ENCODE data around the gene SYNCRIP. TPM values are rescaled to one million over a fixed set of nuclear protein-coding genes. Genes with fewer than 3 reads are reported as not detected.

SYNCRIP gene
- total RNA-seq, 1 experiment from 2014 or later = 145 TPM

DNA sequence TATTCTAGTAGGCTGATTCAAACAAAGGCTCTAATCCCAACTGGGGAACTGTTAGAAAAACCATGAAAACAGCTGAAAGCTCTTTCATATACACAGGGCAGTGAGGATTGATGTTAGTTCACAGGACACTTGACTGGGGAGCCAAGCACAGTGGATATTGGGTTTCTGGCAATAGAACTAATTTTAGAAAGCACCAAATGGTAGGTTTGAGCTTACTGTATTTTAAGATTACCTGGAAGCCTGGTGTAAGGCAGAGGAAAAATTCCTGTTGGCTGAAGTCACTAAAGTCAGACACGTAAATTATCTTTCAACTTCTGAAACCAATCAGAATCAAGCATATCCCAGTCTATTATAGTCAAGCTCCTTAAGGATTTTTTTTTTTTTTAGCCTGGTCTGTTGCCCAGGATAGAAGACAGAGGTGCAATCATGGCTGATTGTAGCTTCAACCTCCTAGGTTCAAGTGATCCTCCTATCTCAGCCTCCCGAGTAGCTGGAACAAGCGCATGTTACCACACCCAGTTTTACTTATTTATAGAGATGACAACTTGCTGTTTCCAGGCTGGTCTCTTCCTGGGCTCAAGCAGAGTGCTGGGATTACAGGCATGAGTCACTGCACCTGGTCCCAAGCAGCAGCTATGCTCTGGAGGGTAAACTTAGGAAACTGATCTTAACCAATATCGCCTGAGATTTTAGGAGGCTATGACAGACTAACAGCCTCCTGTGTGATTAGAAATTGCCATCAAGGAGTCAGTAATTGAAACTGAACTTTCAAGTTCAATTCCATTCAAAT is 32.5 kb upstream of the SYNCRIP start:
- ChIA-PET POLR2A (interaction anchor here (0.6 to 1.1 kb wide), 3 partner anchors 25 to 35 kb away, joined by 3 to 10 read pairs (median 3); partner anchors contain the start of gene SYNCRIP), CTCF (no interaction called here)
- no peak overlapping the region for H3K27ac Mint-ChIP-seq (ENCODE audit: unreplicated experiment)
- peaks cover 75% of the 10 kb centered on the region for H3K36me3 Mint-ChIP-seq (ENCODE audit: insufficient read depth, unreplicated experiment)
- Histone ChIP-seq H3K4me3 (ENCODE audit: low read depth, low read length) (no peak overlapping the region), H3K4me1 (no peaks in the 10 kb centered on the region), H3K36me3 (ENCODE audit: control insufficient read depth, insufficient read depth, low read length) (peaks cover 2% of the 10 kb centered on the region; the same call in 1 of the 2 replicates), H3K9me3 (no peaks in the 10 kb centered on the region), H3K27me3 (replicated peaks; ENCODE audit: control insufficient read depth, insufficient read depth, low read length) (no peaks in the 10 kb centered on the region)
- no peak for DNase-seq
- H3K9me3 Mint-ChIP-seq (ENCODE audit: unreplicated experiment) = no peaks in the 10 kb centered on the region
- no peak overlapping the region for H3K4me3 Mint-ChIP-seq (ENCODE audit: unreplicated experiment)
- TF ChIP-seq, protein P1, sequence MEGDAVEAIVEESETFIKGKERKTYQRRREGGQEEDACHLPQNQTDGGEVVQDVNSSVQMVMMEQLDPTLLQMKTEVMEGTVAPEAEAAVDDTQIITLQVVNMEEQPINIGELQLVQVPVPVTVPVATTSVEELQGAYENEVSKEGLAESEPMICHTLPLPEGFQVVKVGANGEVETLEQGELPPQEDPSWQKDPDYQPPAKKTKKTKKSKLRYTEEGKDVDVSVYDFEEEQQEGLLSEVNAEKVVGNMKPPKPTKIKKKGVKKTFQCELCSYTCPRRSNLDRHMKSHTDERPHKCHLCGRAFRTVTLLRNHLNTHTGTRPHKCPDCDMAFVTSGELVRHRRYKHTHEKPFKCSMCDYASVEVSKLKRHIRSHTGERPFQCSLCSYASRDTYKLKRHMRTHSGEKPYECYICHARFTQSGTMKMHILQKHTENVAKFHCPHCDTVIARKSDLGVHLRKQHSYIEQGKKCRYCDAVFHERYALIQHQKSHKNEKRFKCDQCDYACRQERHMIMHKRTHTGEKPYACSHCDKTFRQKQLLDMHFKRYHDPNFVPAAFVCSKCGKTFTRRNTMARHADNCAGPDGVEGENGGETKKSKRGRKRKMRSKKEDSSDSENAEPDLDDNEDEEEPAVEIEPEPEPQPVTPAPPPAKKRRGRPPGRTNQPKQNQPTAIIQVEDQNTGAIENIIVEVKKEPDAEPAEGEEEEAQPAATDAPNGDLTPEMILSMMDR (IDR thresholded peaks at IDR 0.05; ENCODE audit: insufficient read depth in 1 of 2, low read depth in 1 of 2, low read length in 1 of 2, severe bottlenecking in 1 of 2, unreplicated experiment in 1 of 2) = no peak
- no TSS peak for BruUV-seq (replicated peaks)
- H3K4me1 Mint-ChIP-seq (ENCODE audit: low read depth, unreplicated experiment) = peaks cover 27% of the 10 kb centered on the region
- H3K27me3 Mint-ChIP-seq (ENCODE audit: insufficient read depth, unreplicated experiment) = peaks cover 2% of the 10 kb centered on the region
- intact Hi-C loops (cut with micrococcal nuclease; ENCODE audit: unreplicated experiment) = loop anchor here (5.0 kb wide), 3 partner anchors 83 to 1042 kb away; partner anchors contain the start of gene SNX14

DNA sequence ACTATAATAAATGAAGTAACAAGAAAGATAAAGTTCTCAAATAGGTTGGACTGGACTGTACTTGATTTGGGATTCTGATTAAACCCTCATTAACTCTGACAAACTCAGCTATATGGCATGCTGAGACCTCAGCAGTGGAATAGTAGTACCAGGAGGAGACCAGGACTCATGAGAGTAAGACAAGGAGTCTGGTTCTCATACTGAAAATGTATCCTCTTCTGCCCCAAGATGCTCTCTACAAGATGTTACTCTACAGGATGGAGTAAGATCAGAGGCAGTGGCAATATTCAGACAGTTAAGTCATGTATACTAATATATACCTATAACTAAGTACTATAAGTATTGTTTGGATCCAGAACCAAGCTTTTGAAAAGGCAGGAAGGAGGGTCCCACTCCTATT is 31.9 kb upstream of the SYNCRIP start:
- H3K4me3 Mint-ChIP-seq (ENCODE audit: unreplicated experiment) = no peak overlapping the region
- no peak overlapping the region for H3K4me3 ChIP-seq (ENCODE audit: low read depth, low read length)
- CTCF ChIA-PET = no interaction called here

More for the DNA sequence above, 31.9 kb upstream of the SYNCRIP start:
- H3K4me1 ChIP-seq = no peaks in the 10 kb centered on the region
- no peak for DNase-seq
- peaks cover 2% of the 10 kb centered on the region for H3K27me3 Mint-ChIP-seq (ENCODE audit: insufficient read depth, unreplicated experiment)
- H3K27me3 ChIP-seq (replicated peaks; ENCODE audit: control insufficient read depth, insufficient read depth, low read length) = no peaks in the 10 kb centered on the region
- H3K27ac Mint-ChIP-seq (ENCODE audit: unreplicated experiment) = no peak overlapping the region
- intact Hi-C loops (cut with micrococcal nuclease; ENCODE audit: unreplicated experiment) = loop anchor here (5.0 kb wide), 3 partner anchors 82 to 1043 kb away; partner anchors contain the start of gene SNX14
- H3K9me3 ChIP-seq = no peaks in the 10 kb centered on the region
- H3K36me3 ChIP-seq (ENCODE audit: control insufficient read depth, insufficient read depth, low read length) = peaks cover 2% of the 10 kb centered on the region; the same call in 1 of the 2 replicates
- H3K9me3 Mint-ChIP-seq (ENCODE audit: unreplicated experiment) = no peaks in the 10 kb centered on the region
- POLR2A ChIA-PET = interaction anchor here (0.6 to 1.1 kb wide), 2 partner anchors 26 to 31 kb away, joined by 3 to 10 read pairs; partner anchors contain the start of gene SYNCRIP
- TF ChIP-seq, protein P1 (IDR thresholded peaks at IDR 0.05; ENCODE audit: insufficient read depth in 1 of 2, low read depth in 1 of 2, low read length in 1 of 2, severe bottlenecking in 1 of 2, unreplicated experiment in 1 of 2) = no peak
- BruUV-seq (replicated peaks) = no TSS peak
- H3K4me1 Mint-ChIP-seq (ENCODE audit: low read depth, unreplicated experiment) = peaks cover 27% of the 10 kb centered on the region
- H3K36me3 Mint-ChIP-seq (ENCODE audit: insufficient read depth, unreplicated experiment) = peaks cover 79% of the 10 kb centered on the region
